Psoas muscle (tissue), 8 donors: Measurements from ENCODE around the gene MRPS18B. TPM values are rescaled to one million over a fixed set of nuclear protein-coding genes. Genes with fewer than 3 reads are reported as not detected.

Experiments used
- ATAC-seq, 4 donors: fragments of 200-7000 bp; cut with Tn5 transposase; one replicate each; pipeline ENCODE4 v1.9.1; 2020; ENCODE audit warnings: moderate library complexity in 3 of 4, mild to moderate bottlenecking in 2 of 4
- DNase-seq, 2 donors: peaks; one replicate each; pipeline ENCODE4 v3.0.0-alpha.2; 2020
- H3K27ac ChIP-seq: fragments of 200-600 bp; one replicate; pipeline ENCODE4 v1.8.0; 2022
- H3K27me3 ChIP-seq, 3 donors: fragments of 200-600 bp in 1 of 3; one replicate each; pipeline versions ENCODE4 v1.6.1 to v1.8.0; 2013 to 2022; ENCODE audit warnings: low read length in 2 of 3, mild to moderate bottlenecking in 2 of 3, moderate library complexity in 1 of 3; ENCODE audit not compliant: insufficient read depth in 3 of 3
- H3K36me3 ChIP-seq, 2 donors: fragments of 200-600 bp in 1 of 2; one replicate each; pipeline versions ENCODE4 v1.6.1 to v1.8.0; 2013 to 2022; ENCODE audit warnings: low read depth in 1 of 2, mild to moderate bottlenecking in 1 of 2, moderate library complexity in 1 of 2; ENCODE audit not compliant: insufficient read depth in 1 of 2
- H3K4me1 ChIP-seq: fragments of 200-600 bp; one replicate; pipeline ENCODE4 v1.8.0; 2022
- H3K4me3 ChIP-seq: fragments of 200-600 bp; one replicate; pipeline ENCODE4 v1.8.0; 2022; ENCODE audit warnings: mild to moderate bottlenecking
- H3K9me3 ChIP-seq: fragments of 200-600 bp; one replicate; pipeline ENCODE4 v1.8.0; 2022
- WGBS, 3 donors: extraction: QIAGEN DNeasy Blood & Tissue Kit; methylation state at CpG; one replicate each; pipeline versions ENCODE4 v1.1.6 to v1.1.7; 2013; 5-methylcytosine and 5-hydroxymethylcytosine counted together
- intact Hi-C, 2 donors: fragments of 100-400 bp; cut with DNase I; formaldehyde crosslinking; loops; one replicate each; pipeline versions ENCODE4 v1.11.0 to v1.14.2; 2022
- polyA plus RNA-seq, 3 donors: library from polyadenylated mRNA; stranded (reverse); fragments of 200-250 nt; gene quantifications; one replicate each; pipeline ENCODE4 v1.2.3, GENCODE V29; 2013
- total RNA-seq, 4 donors: library from RNA; stranded (reverse); fragmentation: NEBNext Ultra II Directional in 2 of 4; extraction: Animal tissue kit (Norgen Biotek cat#: 25700) in 2 of 4; gene quantifications; one replicate each; pipeline versions ENCODE4 v1.2.1 to v1.2.4, GENCODE V29; 2021 to 2023
- TF ChIP-seq, protein P1 (sequence below): fragments of 200-600 bp; IDR thresholded peaks from one replicate; pipeline ENCODE4 v1.8.0; 2022; ENCODE audit warnings: antibody characterized with exemption
- donor health status: healthy with polysubstance abuse.
- donor health status: DM: no; HTN: no; CAD: no; lungs with moderate emphysema.
- donor health status: Bipolar disorder and iron deficiency.
- donor health status: healthy.
- donor health status: DM: yes; HTN: yes; CAD: no.
- donor health status: DM: no; HTN: no; CAD: no.
- donor health status: DM: no; HTN: no; CAD: no.
- donor health status: DM: yes; HTN: yes; CAD: no.

MRPS18B gene
- total and polyA plus RNA-seq, 7 donors: 109 to 303 (median 184) TPM

DNA sequence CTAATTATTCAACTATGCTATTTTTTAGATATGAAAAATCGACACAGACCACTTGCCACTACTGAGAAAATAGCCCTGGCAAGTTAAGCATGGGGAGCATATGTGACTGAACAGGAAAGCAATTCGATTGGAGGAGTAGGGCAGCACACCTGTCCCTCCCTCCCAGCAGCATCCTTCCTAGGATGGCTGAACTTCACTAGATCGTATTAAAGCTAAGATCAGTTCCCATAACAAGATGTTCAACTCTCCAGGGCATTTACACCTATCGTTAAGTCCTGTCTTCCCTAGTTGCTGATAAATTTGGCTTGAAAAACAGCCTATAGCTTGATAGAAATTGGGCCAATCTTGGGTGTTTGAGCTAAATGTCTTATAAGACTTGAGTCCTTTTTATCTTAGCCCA, 7.6 kb upstream of the MRPS18B start:
- TF ChIP-seq, protein P1, sequence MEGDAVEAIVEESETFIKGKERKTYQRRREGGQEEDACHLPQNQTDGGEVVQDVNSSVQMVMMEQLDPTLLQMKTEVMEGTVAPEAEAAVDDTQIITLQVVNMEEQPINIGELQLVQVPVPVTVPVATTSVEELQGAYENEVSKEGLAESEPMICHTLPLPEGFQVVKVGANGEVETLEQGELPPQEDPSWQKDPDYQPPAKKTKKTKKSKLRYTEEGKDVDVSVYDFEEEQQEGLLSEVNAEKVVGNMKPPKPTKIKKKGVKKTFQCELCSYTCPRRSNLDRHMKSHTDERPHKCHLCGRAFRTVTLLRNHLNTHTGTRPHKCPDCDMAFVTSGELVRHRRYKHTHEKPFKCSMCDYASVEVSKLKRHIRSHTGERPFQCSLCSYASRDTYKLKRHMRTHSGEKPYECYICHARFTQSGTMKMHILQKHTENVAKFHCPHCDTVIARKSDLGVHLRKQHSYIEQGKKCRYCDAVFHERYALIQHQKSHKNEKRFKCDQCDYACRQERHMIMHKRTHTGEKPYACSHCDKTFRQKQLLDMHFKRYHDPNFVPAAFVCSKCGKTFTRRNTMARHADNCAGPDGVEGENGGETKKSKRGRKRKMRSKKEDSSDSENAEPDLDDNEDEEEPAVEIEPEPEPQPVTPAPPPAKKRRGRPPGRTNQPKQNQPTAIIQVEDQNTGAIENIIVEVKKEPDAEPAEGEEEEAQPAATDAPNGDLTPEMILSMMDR: no peak
- H3K27ac ChIP-seq: no peak overlapping the region
- DNase-seq (no peak), ATAC-seq (no peak)
- H3K36me3 ChIP-seq: peaks cover 14 to 47% of the 10 kb centered on the region in 2 donors
- H3K9me3 ChIP-seq: no peaks in the 10 kb centered on the region
- no peaks in the 10 kb centered on the region for H3K27me3 ChIP-seq
- 75 to 79% (median 79%) methylated on average over 4 of the region's 4 CpGs for WGBS, 3 donors
- intact Hi-C loops: loop anchor here in 1 of 2 donors (5.0 kb wide), 1 partner anchor 33 kb away; no protein-coding TSS in a partner anchor
- H3K4me3 ChIP-seq: no peak overlapping the region
- peaks cover 42% of the 10 kb centered on the region for H3K4me1 ChIP-seq

DNA sequence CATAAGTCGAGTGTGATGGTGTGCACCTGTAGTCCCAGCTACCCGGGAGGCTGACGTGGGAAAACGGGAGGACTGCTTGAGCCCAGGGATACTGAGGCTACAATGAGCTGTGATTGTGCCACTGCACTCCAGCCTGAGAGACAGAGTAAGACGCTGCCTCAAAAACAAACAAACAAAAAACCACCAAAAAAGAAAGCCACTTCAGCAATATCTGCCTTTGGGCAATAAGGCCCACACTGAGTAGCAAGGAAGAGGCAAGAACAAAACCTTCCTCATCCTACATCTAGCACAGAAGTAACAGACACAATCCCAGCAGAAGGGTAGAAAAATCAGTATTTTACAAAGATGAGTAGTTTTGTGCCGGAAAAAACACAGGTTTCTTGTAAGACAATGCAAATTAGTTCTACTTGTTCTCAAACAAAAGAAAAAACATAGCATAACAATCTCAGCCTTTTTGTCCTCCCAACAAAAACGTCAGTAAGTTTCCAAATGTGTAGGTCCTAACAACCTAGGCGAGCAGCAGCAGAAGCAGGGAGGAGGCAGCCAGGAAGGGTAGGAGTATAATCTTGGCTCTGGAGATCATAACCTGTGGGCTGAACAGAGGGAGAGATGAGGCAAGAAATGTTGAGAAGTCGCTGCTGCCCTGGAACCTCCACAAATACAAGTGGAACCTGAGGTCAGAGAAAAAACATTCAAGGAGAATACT, 6.3 kb upstream of the MRPS18B start:
- ATAC-seq (no peak), DNase-seq (no peak)
- H3K36me3 ChIP-seq: peaks cover 8 to 42% of the 10 kb centered on the region in 2 donors
- no peaks in the 10 kb centered on the region for H3K27me3 ChIP-seq
- TF ChIP-seq, protein P1: no peak
- intact Hi-C loops: loop anchor here in 1 of 2 donors (5.0 kb wide), 1 partner anchor 34 kb away; no protein-coding TSS in a partner anchor
- H3K4me1 ChIP-seq: peaks cover 42% of the 10 kb centered on the region
- H3K27ac ChIP-seq: peak overlapping the region; percentile 11
- H3K4me3 ChIP-seq: no peak overlapping the region
- no peaks in the 10 kb centered on the region for H3K9me3 ChIP-seq
- WGBS, 3 donors: 69 to 77% (median 74%) methylated on average over 9 of the region's 9 CpGs

DNA sequence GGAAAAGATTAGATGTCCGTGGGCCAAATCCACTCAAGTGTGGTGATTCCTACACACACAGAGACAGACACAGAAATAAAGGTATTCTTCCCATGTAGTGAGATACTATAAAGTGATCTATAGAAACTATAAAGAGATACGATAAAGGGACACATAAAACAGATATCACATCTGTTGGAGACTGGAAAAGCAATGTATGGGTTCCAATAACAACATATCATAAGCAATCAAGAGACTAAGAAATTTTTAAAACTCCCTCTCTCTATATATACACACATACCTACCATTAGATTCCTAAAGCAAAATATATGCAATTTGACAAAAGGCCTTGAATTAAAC, 5.8 kb upstream of the MRPS18B start:
- DNase-seq (no peak), ATAC-seq (no peak)
- peaks cover 42% of the 10 kb centered on the region for H3K4me1 ChIP-seq
- H3K36me3 ChIP-seq: peaks cover 4 to 42% of the 10 kb centered on the region in 2 donors
- H3K27me3 ChIP-seq: no peaks in the 10 kb centered on the region
- no peaks in the 10 kb centered on the region for H3K9me3 ChIP-seq
- intact Hi-C loops: loop anchor here in 1 of 2 donors (5.0 kb wide), 1 partner anchor 35 kb away; no protein-coding TSS in a partner anchor
- H3K27ac ChIP-seq: peak overlapping the region; percentile 99
- TF ChIP-seq, protein P1: no peak
- WGBS, 3 donors: 62 to 69% (median 65%) methylated on average over 2 of the region's 2 CpGs
- H3K4me3 ChIP-seq: no peak overlapping the region

DNA sequence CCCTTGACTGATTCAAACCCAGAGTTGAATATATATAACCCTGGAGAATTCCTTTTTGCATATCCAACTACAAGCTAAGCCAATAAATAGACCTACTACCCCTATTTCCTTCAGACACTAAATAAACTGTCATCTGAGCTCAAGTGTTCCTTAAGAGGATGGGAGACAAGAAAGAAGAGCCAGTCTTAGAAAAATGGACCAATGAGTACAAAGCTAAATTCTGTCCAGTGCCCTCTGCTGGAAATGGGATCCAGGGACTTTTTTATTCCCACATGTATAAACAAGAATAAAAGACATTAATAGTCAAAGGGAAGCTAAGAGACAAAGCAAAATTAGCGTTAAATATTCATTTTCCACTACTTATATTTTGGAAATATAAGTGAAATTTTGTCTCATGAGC, 5.4 kb upstream of the MRPS18B start:
- H3K36me3 ChIP-seq: peaks cover 4 to 39% of the 10 kb centered on the region in 2 donors
- DNase-seq (no peak), ATAC-seq (no peak)
- whole genome bisulfite sequencing, 3 donors: 64 to 76% (median 69%) methylated on average over 1 of the region's 1 CpG
- H3K27ac ChIP-seq: peak overlapping the region; percentile 99
- intact Hi-C loops: loop anchor here in 1 of 2 donors (5.0 kb wide), 1 partner anchor 35 kb away; no protein-coding TSS in a partner anchor
- TF ChIP-seq, protein P1: peak; percentile 33
- no peaks in the 10 kb centered on the region for H3K9me3 ChIP-seq
- H3K4me1 ChIP-seq: peaks cover 42% of the 10 kb centered on the region
- H3K27me3 ChIP-seq: no peaks in the 10 kb centered on the region
- H3K4me3 ChIP-seq: no peak overlapping the region
